ENCODE results near the gene SPAST. TPM values are rescaled to one million over a fixed set of nuclear protein-coding genes. Genes with fewer than 3 reads are reported as not detected.

SPAST gene
- total and polyA plus RNA-seq, 9 of the 15 experiments (the other 6 are each of a cell fraction or from before 2014, with no cell fraction given), result 7.4 to 37.0 (median 19.0) TPM

DNA sequence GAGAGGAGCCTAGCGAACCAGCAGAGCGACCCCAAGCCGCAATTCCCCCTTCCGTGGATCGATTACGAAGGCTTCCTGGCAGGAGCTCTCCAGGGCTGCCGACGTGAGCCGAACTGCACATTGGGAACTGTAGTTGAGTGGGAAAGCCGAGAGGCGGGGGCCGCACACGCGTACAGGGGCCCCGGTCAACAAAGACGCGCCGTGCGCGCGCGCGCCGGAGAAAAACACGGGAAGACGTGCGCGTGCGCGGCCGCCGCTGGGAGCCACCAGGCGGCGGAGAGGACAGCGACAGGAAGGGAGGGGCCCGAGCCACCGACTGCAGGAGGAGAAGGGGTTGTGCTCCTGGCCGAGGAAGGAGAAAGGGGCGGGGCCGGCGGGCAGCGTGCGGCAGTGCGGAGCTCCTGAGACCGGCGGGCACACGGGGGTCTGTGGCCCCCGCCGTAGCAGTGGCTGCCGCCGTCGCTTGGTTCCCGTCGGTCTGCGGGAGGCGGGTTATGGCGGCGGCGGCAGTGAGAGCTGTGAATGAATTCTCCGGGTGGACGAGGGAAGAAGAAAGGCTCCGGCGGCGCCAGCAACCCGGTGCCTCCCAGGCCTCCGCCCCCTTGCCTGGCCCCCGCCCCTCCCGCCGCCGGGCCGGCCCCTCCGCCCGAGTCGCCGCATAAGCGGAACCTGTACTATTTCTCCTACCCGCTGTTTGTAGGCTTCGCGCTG, at the start of gene SPAST (continued):
- peak; percentile 98 for TF ChIP-seq ZNF263 (CRISPR knock-in tag; IDR thresholded peaks at IDR 0.05; ENCODE audit: borderline replicate concordance)
- TF ChIP-seq TARDBP (IDR thresholded peaks at IDR 0.05), result peak; percentile 33; the same call in 1 of the 2 replicates
- no peak for TF ChIP-seq HIVEP1 (CRISPR knock-in tag; IDR thresholded peaks at IDR 0.05)
- TF ChIP-seq ZNF143 (CRISPR knock-in tag; IDR thresholded peaks at IDR 0.05), result peak; percentile 91
- TF ChIP-seq FOXJ2 (tag; IDR thresholded peaks at IDR 0.05), result peak; percentile 92; the same call in 1 of the 2 replicates
- TF ChIP-seq PHF20 (IDR thresholded peaks at IDR 0.05; ENCODE audit: partially characterized antibody), result no peak
- no peak for TF ChIP-seq ETS2 (tag; IDR thresholded peaks at IDR 0.05; ENCODE audit: borderline replicate concordance, poor library complexity, severe bottlenecking)
- no peak for TF ChIP-seq MYBL2 (IDR thresholded peaks at IDR 0.05; ENCODE audit: low read depth)
- TF ChIP-seq MYBL2 (CRISPR knock-in tag; IDR thresholded peaks at IDR 0.05; ENCODE audit: borderline replicate concordance), result no peak
- no peak for TF ChIP-seq ZNF408 (CRISPR knock-in tag; IDR thresholded peaks at IDR 0.05; ENCODE audit: low read depth)
- TF ChIP-seq ZNF184 (CRISPR knock-in tag; IDR thresholded peaks at IDR 0.05), result no peak
- TF ChIP-seq CTBP1 (IDR thresholded peaks at IDR 0.05; ENCODE audit: borderline replicate concordance), result peak; percentile 91
- TF ChIP-seq GATAD2A (IDR thresholded peaks at IDR 0.05), result no peak
- TF ChIP-seq ZNF695 (CRISPR knock-in tag; IDR thresholded peaks at IDR 0.05), result no peak
- TF ChIP-seq, protein P1, sequence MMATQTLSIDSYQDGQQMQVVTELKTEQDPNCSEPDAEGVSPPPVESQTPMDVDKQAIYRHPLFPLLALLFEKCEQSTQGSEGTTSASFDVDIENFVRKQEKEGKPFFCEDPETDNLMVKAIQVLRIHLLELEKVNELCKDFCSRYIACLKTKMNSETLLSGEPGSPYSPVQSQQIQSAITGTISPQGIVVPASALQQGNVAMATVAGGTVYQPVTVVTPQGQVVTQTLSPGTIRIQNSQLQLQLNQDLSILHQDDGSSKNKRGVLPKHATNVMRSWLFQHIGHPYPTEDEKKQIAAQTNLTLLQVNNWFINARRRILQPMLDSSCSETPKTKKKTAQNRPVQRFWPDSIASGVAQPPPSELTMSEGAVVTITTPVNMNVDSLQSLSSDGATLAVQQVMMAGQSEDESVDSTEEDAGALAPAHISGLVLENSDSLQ (IDR thresholded peaks at IDR 0.05), result peak; percentile 50; the same call in 1 of the 2 replicates
- TF ChIP-seq, protein P2, sequence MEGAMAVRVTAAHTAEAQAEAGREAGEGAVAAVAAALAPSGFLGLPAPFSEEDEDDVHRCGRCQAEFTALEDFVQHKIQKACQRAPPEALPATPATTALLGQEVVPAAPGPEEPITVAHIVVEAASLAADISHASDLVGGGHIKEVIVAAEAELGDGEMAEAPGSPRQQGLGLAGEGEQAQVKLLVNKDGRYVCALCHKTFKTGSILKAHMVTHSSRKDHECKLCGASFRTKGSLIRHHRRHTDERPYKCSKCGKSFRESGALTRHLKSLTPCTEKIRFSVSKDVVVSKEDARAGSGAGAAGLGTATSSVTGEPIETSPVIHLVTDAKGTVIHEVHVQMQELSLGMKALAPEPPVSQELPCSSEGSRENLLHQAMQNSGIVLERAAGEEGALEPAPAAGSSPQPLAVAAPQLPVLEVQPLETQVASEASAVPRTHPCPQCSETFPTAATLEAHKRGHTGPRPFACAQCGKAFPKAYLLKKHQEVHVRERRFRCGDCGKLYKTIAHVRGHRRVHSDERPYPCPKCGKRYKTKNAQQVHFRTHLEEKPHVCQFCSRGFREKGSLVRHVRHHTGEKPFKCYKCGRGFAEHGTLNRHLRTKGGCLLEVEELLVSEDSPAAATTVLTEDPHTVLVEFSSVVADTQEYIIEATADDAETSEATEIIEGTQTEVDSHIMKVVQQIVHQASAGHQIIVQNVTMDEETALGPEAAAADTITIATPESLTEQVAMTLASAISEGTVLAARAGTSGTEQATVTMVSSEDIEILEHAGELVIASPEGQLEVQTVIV (CRISPR knock-in tag; IDR thresholded peaks at IDR 0.05; ENCODE audit: borderline replicate concordance), result no peak
- TF ChIP-seq KHSRP (IDR thresholded peaks at IDR 0.05), result no peak
- TF ChIP-seq TAF7 (tag; IDR thresholded peaks at IDR 0.05), result no peak
- TF ChIP-seq RNF2 (IDR thresholded peaks at IDR 0.05), result 0 out of 2 replicates have a peak, but pooled peaks have one; percentile 27
- TF ChIP-seq, protein P3, sequence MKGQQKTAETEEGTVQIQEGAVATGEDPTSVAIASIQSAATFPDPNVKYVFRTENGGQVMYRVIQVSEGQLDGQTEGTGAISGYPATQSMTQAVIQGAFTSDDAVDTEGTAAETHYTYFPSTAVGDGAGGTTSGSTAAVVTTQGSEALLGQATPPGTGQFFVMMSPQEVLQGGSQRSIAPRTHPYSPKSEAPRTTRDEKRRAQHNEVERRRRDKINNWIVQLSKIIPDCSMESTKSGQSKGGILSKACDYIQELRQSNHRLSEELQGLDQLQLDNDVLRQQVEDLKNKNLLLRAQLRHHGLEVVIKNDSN (CRISPR knock-in tag; IDR thresholded peaks at IDR 0.05), result 0 out of 2 replicates have a peak, but pooled peaks have one; percentile 18
- no peak for TF ChIP-seq ZNF830 (CRISPR knock-in tag; IDR thresholded peaks at IDR 0.05)
- peak; percentile 90; the same call in 1 of the 2 replicates for TF ChIP-seq FOXP1 (CRISPR knock-in tag; IDR thresholded peaks at IDR 0.05)
- TF ChIP-seq TCF7 (IDR thresholded peaks at IDR 0.05; ENCODE audit: borderline replicate concordance), result no peak
- TF ChIP-seq SIRT6 (IDR thresholded peaks at IDR 0.05; ENCODE audit: low read depth, low read length), result no peak
- TF ChIP-seq EGR1 (conservative IDR thresholded peaks at IDR 0.05), result peak; percentile 84

Data from K562 (cell line).